Gastrocnemius medialis (tissue), 4 donors: Measurements from ENCODE around the gene RAD51B. TPM values are rescaled to one million over a fixed set of nuclear protein-coding genes. Genes with fewer than 3 reads are reported as not detected.

Experiments
- ATAC-seq, 2 donors: fragments of 150-250 bp; one replicate each; pipeline ENCODE4 v1.9.1; 2016
- DNase-seq, 2 donors: peaks; one replicate each; pipeline ENCODE4 v3.0.0-alpha.2; 2019
- H3K27ac ChIP-seq, 4 donors: fragments of 200-600 bp; sonication (generic); 1 replicate in 1 of 4; 2 replicates in 3 of 4; pipeline ENCODE4 v1.5.1; 2016 to 2018; ENCODE audit warnings: mild to moderate bottlenecking in 2 of 4, moderate library complexity in 1 of 4
- H3K27me3 ChIP-seq, 3 donors: fragments of 200-600 bp; sonication (generic) in 2 of 3; 1 replicate in 1 of 3; 2 replicates in 2 of 3; pipeline versions ENCODE4 v1.5.1 to v1.6.0; 2016 to 2019; ENCODE audit warnings: mild to moderate bottlenecking in 1 of 3, moderate library complexity in 1 of 3
- H3K36me3 ChIP-seq, 2 donors: fragments of 200-600 bp; sonication (generic) in 1 of 2; one replicate each; pipeline ENCODE4 v1.5.1; 2017 to 2018
- H3K4me1 ChIP-seq, 2 donors: fragments of 200-600 bp; sonication (generic) in 1 of 2; one replicate each; pipeline ENCODE4 v1.5.1; 2016 to 2017; ENCODE audit warnings: mild to moderate bottlenecking in 2 of 2
- H3K4me3 ChIP-seq, 4 donors: fragments of 200-600 bp; sonication (generic) in 3 of 4; 1 replicate in 1 of 4; 2 replicates in 3 of 4; pipeline ENCODE4 v1.5.1; 2016 to 2019; ENCODE audit warnings: mild to moderate bottlenecking in 2 of 4
- H3K9me3 ChIP-seq, 3 donors: fragments of 200-600 bp; sonication (generic) in 2 of 3; 1 replicate in 1 of 3; 2 replicates in 2 of 3; pipeline ENCODE4 v1.5.1; 2016 to 2019
- CTCF ChIP-seq, 5 experiments: fragments of 450-650 bp in 3 of 5; fragments of 200-600 bp in 2 of 5; sonication (generic) in 2 of 5; IDR thresholded peaks in 4 of 5; conservative IDR thresholded peaks in 1 of 5; 1 replicate in 4 of 5; 2 replicates in 1 of 5; pipeline ENCODE4 v1.5.1; 2016 to 2019; ENCODE audit warnings: antibody characterized with exemption in 5 of 5, mild to moderate bottlenecking in 3 of 5, moderate library complexity in 3 of 5
- POLR2A ChIP-seq, 2 donors: fragments of 450-650 bp; IDR thresholded peaks; one replicate each; pipeline ENCODE4 v1.6.1; 2017; ENCODE audit warnings: antibody characterized with exemption in 2 of 2, mild to moderate bottlenecking in 2 of 2, moderate library complexity in 2 of 2
- in situ Hi-C, 4 donors: fragments of 200-750 bp; cut with MboI; loops; one replicate each; pipeline versions ENCODE4 v1.15.0 to v1.8.0; 2017; ENCODE audit warnings: low sequenced_read_pairs in 4 of 4
- intact Hi-C: fragments of 100-400 bp; cut with DNase I; formaldehyde crosslinking; loops from one replicate; pipeline ENCODE4 v1.15.1; 2023; ENCODE audit warnings: low total_unique reads
- total RNA-seq, 4 donors: library from RNA; depleted of rRNA; stranded (reverse); fragments of >200 nt; gene quantifications; one replicate each; pipeline versions ENCODE4 v1.1.0 to v1.2.3, GENCODE V29; 2016

Gene RAD51B
- total RNA-seq, 4 donors from 2014 or later: 1.6 to 3.3 (median 2.4) TPM

- intact Hi-C loops: no loop called here
- ATAC-seq: no peak
- DNase-seq: no peak
- TF ChIP-seq POLR2A (IDR thresholded peaks at IDR 0.05): no peak
- no peak for TF ChIP-seq CTCF (IDR thresholded peaks at IDR 0.05 in 4 of 5, conservative IDR thresholded peaks at IDR 0.05 in 1 of 5)
- Histone ChIP-seq H3K27me3 (no peaks in the 10 kb centered on the region), H3K27ac (no peak overlapping the region), H3K9me3 (no peaks in the 10 kb centered on the region), H3K4me3 (no peak overlapping the region), H3K36me3 (no peaks in the 10 kb centered on the region), H3K4me1 (peaks cover 0 to 6% of the 10 kb centered on the region in 2 donors)
- in situ Hi-C loops: no loop called here
Measured at GRCh38 chr14:68691031-68691791, 871.6 kb downstream of the RAD51B start.

GRCh38 chr14:68691792-68692118, 872.2 kb downstream of the RAD51B start:
- TF ChIP-seq CTCF (IDR thresholded peaks at IDR 0.05 in 4 of 5, conservative IDR thresholded peaks at IDR 0.05 in 1 of 5) (no peak), POLR2A (IDR thresholded peaks at IDR 0.05) (no peak)
- H3K9me3 ChIP-seq: no peaks in the 10 kb centered on the region
- H3K27ac ChIP-seq: no peak overlapping the region
- DNase-seq: no peak
- no peak overlapping the region for H3K4me3 ChIP-seq
- H3K36me3 ChIP-seq: no peaks in the 10 kb centered on the region
- in situ Hi-C loops: no loop called here
- H3K4me1 ChIP-seq: peaks cover 0 to 6% of the 10 kb centered on the region in 2 donors
- intact Hi-C loops: no loop called here
- no peak for ATAC-seq
- H3K27me3 ChIP-seq: no peaks in the 10 kb centered on the region

GRCh38 chr14:68692216-68692615, 872.6 kb downstream of the RAD51B start:
- peak in 1 of 2 donors; percentile 34 for DNase-seq
- in situ Hi-C loops: no loop called here
- TF ChIP-seq POLR2A (IDR thresholded peaks at IDR 0.05) (no peak), CTCF (IDR thresholded peaks at IDR 0.05 in 4 of 5, conservative IDR thresholded peaks at IDR 0.05 in 1 of 5) (no peak)
- intact Hi-C loops: no loop called here
- Histone ChIP-seq H3K9me3 (no peaks in the 10 kb centered on the region), H3K4me1 (peaks cover 0 to 6% of the 10 kb centered on the region in 2 donors), H3K27me3 (no peaks in the 10 kb centered on the region), H3K36me3 (no peaks in the 10 kb centered on the region), H3K27ac (no peak overlapping the region), H3K4me3 (no peak overlapping the region)
- peak in 1 of 2 donors; percentile 25 for ATAC-seq

- H3K27ac ChIP-seq: peak overlapping the region in 2 of 4 donors; percentile 18 to 62
- H3K36me3 ChIP-seq: no peaks in the 10 kb centered on the region
- no peaks in the 10 kb centered on the region for H3K27me3 ChIP-seq
- H3K9me3 ChIP-seq: no peaks in the 10 kb centered on the region
- no peak overlapping the region for H3K4me3 ChIP-seq
- ATAC-seq (peak; percentile 32 to 55), DNase-seq (no peak)
- in situ Hi-C loops: no loop called here
- no peak for TF ChIP-seq CTCF (IDR thresholded peaks at IDR 0.05 in 4 of 5, conservative IDR thresholded peaks at IDR 0.05 in 1 of 5)
- no peak for TF ChIP-seq POLR2A (IDR thresholded peaks at IDR 0.05)
- intact Hi-C loops: no loop called here
- peaks cover 0 to 6% of the 10 kb centered on the region in 2 donors for H3K4me1 ChIP-seq
Measured at GRCh38 chr14:68692916-68693771, 873.6 kb downstream of the RAD51B start.
